Mesenteric fat pad (tissue), 1 donor: Measurements from ENCODE around the gene ADAMTS15. TPM values are rescaled to one million over a fixed set of nuclear protein-coding genes. Genes with fewer than 3 reads are reported as not detected.

Source experiments
- DNase-seq: peaks from one replicate; pipeline ENCODE4 v3.0.0-alpha.2; 2020; ENCODE audit warnings: low spot score
- long read RNA-seq: library from polyadenylated mRNA; unstranded; transcript quantifications from one replicate; pipeline ENCODE4 v2.0.0, GENCODE V29; 2020
- total RNA-seq: library from RNA; stranded (reverse); fragmentation: NEBNext Ultra II Directional; extraction: Animal tissue kit (Norgen Biotek cat#: 25700); gene quantifications from one replicate; pipeline ENCODE4 v1.2.1, GENCODE V29; 2021
- donor health status: DM: yes; HTN: yes; CAD: no.

The ADAMTS15 gene, protein sequence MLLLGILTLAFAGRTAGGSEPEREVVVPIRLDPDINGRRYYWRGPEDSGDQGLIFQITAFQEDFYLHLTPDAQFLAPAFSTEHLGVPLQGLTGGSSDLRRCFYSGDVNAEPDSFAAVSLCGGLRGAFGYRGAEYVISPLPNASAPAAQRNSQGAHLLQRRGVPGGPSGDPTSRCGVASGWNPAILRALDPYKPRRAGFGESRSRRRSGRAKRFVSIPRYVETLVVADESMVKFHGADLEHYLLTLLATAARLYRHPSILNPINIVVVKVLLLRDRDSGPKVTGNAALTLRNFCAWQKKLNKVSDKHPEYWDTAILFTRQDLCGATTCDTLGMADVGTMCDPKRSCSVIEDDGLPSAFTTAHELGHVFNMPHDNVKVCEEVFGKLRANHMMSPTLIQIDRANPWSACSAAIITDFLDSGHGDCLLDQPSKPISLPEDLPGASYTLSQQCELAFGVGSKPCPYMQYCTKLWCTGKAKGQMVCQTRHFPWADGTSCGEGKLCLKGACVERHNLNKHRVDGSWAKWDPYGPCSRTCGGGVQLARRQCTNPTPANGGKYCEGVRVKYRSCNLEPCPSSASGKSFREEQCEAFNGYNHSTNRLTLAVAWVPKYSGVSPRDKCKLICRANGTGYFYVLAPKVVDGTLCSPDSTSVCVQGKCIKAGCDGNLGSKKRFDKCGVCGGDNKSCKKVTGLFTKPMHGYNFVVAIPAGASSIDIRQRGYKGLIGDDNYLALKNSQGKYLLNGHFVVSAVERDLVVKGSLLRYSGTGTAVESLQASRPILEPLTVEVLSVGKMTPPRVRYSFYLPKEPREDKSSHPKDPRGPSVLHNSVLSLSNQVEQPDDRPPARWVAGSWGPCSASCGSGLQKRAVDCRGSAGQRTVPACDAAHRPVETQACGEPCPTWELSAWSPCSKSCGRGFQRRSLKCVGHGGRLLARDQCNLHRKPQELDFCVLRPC
- total RNA-seq: 61.2 TPM
- long read RNA-seq, partial matches to known transcripts: 9 of 21 reads
- long read RNA-seq, other reads (novel, unspliced or antisense): 12 of 21 reads

DNA sequence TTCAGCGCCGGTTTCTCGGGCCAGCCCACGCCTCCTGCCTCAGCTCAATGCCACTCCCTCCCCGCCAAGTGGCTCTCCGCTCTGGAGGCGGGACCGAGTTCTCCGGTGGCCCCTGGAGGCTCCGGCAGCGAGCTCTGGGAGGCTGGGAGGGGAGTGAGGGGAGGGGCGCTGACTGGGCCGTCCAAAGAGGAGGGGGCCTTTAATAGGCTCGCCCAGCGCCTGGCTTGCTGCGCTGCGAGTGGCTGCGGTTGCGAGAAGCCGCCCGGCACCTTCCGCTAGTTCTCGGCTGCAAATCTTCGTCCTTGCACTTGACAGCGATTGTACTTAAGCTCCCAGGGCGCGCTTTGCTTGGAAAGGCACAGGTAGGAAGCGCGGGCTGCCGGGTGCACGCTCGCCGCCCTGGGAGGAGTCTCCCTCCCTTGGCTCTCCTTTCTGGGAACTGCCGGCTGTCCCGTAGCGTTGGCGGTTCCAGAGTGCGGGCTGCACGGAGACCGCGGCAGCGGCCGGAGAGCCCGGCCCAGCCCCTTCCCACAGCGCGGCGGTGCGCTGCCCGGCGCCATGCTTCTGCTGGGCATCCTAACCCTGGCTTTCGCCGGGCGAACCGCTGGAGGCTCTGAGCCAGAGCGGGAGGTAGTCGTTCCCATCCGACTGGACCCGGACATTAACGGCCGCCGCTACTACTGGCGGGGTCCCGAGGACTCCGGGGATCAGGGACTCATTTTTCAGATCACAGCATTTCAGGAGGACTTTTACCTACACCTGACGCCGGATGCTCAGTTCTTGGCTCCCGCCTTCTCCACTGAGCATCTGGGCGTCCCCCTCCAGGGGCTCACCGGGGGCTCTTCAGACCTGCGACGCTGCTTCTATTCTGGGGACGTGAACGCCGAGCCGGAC is at the start of gene ADAMTS15:
TSS of gene ADAMTS15 (plus strand) at position 230 of the 894 bp plus-strand sequence. CDS start at position 559, 329 bp downstream.
- DNase-seq: no peak

DNA sequence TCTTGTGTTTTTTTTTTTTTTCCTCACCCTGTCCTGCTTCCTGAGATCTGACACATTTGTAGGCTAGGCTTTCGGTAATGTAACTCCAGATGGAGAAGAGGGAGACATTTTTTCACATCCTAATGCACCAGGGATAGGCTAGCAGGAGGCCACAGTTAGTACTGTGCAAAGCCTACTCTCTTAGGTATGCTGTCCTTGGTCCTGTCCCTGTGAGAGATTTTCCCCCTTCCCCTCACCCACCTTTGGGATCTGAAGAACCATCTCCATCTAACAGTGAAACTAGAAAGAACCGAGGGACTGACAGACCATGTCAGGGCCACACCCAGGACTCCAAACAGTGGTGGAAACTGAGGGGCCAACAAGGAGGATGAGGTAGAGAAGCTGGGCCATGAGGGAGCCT is 49.2 kb upstream of the ADAMTS15 start:
- DNase-seq: no peak

DNA sequence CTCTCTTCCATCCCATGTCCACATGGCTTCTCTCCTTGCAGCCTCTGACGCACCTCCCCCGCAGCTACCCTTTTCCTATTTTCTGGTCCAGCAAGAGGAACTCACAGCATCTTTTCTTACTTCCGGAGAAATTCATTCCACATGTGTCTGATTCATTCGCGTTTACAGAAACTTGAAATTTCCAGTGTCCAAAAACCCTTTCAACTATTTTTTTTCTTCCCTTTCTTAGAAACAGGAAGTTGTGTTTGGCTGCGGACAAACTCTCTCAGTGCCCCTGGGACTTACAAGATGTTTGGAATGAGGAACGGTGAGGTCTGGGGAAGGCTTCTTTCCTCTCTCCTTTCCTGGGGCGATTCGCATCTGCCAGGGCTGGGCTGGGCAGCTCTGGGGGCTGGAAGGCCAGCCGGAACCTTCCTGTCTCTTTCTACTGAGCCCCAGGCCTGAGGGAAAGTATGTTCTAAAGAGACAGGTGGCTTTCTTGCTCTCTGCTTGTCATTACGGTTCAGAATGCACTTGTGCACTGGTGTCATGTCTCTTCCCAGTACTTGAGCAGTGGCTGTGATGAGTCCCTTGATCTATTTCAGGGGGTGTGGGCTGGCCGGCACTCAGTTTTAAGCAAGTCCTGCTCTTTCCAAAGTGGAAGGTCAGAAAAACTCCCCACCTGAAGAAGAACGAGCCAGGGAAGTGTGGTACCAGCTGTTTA is 47.5 kb upstream of the ADAMTS15 start:
- no peak for DNase-seq

DNA sequence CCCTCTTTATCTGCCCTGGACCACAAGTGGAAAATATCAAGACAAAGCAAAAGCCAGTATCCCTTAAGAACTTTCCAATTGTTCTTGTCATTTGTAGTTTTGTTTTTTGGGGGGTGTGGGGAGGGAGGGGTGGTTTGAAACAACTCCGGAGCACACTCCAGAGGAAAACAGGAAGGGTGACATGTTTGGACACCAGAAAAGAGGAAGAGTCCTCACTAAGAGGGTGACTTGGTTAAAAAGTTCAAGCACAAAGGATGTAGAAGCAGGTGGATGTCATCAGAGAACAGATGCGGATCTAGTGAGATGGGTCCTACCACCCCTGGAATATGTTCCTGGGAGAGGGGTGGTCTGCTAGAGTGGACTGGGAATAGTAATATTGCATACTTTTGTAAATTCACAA is 45.9 kb upstream of the ADAMTS15 start:
- DNase-seq: no peak

DNA sequence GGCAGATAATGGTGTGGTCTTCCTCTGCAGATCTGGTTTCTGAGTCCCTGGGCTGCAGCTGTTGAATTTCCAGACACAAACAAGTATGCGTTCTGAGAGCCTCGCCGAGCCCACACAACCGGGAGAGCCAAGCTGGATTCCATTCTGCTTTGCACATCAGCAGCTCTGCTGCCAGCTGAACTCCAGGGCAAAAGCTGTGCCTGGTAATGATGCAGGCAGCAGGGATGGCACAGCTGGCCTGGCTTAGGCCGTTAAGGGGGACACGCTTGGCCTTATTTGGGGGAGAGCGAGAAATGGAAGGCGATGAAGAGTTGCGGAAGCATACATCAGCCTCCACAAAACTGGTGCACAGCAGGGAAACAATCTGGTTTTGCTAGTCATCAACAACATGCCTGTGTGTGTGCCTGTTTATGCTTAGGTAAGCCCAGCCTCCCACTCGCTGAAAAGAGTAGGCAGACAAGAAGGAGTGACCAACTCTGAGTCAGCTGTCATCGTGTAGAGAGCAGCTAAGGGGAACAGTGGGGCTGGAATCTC is 45.1 kb upstream of the ADAMTS15 start:
- DNase-seq: no peak

DNA sequence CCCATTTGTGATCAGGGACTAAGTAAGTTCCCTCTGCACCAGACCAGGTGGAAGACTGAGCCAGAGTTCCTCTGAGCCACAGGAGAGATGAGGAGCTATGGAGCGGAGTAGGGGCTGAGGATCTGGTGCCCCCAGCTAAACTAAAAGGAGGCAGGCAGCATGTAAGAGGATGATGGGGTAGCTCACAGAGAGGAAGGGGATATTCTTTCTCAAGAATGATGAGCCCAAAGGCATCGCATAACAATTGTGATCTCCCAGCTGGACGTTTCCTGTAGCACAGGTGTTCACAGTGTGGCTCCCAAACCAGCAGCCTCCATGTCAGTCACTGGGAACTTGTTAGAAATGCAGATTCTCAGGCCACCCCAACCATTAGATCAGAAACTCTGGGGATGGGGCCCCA is 44.5 kb upstream of the ADAMTS15 start:
- no peak for DNase-seq

DNA sequence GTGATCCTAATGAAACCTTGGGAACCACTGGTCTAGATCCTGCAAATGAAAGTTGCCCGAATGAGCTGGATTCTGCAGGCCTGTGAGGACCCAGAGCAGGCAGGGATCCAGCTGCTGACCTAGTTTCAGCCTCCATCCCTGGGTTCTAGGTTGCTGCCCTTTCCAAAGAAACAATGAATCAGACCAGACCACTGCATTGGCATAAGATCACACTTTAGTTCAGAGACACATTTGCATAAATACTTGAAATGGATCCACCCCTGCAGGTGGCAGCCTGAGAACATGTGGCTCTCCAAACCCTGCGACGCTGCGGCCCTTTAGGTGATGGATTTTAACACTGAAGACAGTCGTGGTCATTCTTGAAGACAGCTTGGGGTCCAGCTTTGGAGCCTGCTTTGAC is 43.7 kb upstream of the ADAMTS15 start:
- DNase-seq: no peak

DNA sequence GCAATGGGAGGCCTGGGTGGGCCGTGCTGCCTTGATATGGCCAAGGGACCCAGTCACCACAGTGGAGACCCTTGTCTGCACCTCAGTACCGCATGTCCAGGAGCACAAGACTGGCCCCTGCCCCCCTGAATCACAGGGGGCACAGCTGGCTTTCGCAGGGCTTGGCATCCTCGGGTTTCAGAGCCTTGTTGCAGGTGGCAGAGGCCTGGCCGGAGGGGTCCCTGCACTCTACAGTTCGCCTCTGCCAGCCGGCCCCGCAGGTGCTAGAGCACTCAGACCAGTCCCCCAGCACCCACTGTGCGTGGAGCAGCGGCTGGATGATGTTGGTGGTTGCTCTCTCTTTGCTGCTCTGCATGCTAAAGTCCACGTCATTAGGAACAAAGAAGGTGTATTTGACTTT is 43.0 kb upstream of the ADAMTS15 start:
- DNase-seq: no peak

DNA sequence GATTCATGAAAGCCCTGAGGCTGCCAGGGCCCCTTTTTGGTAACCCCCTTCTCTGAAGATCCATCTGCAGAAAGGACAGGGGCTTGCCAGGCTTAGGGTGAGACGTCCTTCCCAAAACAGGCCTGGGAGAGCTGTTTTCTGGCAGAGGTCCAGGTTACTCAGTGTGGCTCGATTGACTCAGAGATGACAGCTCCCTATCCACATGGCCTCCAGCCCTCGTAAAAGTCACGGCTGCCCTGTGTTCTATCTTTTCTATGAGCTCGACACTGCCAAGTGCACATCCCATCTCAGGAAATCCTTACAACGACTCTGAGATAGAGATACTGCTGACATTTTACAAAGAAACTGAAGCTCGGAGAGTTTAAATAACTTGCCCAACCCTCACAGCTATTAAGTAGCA is 40.5 kb upstream of the ADAMTS15 start:
- DNase-seq: no peak

DNA sequence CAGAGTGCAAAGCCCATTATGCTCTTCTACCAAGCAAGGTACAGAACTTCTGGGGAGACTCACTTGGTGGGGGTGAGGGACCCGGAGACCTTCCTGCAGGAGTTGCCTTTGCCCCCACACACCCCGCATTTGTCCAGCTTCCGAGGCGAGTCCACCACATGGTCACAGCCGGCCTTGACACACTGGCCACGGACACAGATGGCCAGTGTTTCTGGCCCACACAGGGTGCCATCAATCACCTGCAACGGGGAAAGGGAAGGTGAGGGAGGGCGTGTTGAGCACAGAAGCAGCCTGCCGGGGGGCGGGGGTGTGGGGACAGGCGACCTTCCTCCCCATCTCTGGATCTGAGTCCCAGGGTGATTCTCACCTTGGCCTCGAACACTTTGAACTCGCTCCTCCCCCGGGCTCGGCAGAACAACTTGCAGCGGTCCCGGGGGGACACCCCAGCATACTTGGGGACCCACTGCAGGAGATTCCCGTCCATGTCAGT is 40.0 kb upstream of the ADAMTS15 start:
- DNase-seq: no peak

DNA sequence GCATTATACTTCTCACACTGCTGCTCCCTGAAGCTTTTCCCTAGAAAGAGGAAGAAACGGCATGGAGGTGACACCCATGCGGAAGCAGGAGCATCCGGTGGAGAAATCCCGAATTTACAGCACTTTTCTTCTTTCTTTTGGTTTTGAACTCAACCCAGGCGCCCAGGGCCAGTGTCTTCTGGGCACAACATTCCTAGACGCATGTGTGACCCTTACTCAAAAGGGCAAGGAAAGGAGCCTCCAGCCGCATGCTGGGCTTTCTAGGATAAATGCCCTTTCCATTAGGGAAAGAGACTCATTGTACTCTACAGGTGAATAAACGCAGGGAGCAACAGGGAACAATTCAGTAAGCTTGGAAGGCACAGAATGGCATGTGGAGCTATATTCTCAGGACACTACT is 39.5 kb upstream of the ADAMTS15 start:
- no peak for DNase-seq

DNA sequence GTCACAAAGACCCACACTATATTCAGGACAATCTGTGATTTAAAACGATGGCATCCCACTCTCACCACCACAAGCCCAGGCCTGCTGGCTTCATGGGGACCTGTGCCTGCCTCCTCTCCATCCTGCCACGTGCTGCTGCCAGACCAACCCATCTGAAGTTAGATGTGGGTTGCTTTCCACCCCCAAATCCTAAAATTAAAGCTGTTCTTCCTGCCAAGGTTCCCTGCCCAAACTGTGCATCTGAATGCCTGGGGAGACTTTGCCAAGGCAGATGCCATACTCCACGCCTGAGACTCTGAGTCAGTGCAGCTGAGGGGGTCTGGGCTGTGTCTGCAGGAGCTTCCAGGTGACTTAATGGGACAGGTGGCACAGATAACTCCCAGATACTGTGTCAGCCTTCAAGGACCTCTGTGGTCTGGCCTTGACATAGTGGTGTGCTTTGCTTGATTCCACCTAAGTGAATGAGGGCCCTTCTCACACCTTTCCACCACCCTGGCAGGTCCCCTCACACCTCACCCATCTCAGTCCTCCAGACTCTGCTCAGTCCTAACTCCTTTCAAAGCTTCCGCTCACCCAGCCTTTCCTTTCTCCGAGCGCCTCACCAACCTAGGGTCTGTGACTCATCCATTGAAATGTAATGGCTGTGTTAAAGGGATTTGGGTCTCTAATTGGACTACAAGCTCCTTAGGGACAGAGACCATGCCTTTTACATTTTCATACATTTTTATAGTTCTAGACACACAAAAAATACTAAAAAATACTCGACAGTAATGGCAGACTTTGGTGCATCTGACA is 38.7 kb upstream of the ADAMTS15 start:
- no peak for DNase-seq

DNA sequence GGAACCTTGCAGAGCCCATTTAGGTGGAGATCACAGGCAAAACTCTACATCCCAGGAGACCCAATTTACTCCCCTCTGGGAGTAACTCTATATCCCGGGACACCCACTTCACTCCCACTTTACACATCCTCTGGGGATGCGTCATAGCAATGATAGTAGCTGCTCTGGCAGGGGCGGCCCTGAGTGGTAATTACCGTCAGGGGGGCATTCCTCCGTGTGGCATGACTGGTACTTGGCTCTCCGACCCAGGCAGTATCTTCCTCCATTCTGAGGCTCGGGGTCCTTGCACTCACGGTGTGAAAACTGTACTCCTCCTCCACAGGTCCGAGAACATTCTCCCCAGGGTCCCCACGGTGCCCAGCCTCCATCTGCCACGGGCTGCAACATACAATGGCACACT is 37.2 kb upstream of the ADAMTS15 start:
- no peak for DNase-seq

DNA sequence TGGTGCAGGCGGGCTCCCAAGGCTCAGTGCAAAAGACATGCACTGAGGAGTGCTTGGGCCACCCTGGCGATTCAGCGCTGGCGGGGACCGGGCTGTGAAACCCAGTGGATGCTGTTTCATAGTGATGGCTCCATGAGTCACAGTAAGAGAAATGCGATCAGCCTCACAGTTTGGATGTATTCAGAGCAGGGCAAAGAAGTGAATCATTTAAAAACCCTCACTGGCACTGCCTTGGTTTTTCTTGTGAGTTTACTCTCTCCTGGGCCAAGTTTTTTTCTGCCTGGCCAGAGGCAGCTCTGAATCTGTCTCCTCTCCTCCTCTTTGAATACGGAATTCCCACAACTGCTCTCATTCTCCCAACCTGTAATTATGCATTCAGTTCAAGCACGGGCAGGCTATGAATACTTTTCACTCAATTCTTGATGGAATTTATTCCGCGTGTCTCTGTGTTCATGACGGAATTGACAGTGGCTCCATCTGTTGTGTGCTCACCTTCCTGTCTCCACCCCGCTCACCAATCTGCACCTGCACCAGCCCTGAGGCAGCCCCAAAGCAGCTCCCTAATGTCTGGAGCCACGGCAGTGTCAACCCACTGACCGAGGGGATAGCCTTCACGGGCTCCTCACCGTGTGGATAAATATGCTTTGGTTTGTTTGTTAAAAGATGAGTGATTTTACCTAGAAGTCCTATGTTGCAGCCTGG is 34.9 kb upstream of the ADAMTS15 start:
- DNase-seq: no peak

DNA sequence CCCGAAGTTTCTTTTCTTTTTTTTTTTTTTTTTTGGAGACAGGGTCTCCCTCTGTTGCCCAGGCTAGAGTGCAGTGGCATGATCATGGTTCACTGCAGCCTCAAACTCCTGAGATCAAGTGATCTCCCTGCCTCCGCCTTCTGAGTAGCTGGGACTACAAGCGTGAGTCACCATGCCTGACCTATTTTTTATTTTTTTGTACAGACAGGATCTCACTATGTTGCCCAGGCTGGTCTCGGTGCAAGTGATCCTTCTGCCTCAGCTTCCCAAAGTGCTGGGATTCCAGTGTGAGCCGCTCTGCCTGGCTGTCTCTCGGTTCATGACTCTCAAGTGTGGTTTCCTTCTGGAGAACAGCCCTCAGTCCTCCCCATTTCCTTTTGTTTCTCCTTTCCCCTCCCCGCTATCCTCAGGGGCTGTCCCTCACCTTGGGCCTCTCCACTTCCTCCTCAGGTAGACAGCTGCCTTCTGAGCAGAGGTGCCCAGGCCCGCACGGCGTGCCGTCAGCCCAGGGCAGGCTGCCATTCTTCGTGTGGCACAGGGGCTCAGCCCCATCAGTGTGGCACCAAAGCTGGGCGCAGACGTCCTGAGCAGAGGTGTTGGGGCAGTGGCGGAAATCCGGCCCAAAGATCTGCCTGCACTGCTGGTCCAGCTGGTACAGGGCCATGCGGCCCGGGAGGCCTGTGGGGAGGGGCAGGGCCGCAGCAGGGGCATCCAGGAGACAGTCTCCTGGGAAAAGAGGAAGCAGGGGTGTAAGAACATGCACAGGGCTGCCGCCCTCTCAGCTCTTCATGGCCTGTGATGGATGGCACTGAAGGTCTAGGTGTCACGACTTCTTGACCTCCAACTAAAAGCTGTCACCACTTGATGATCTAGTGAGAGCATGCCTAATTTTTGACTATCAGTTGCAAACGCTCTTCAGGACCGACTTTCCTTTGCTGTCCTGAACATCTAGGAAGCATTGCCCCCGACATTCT is 34.1 kb upstream of the ADAMTS15 start:
- no peak for DNase-seq

DNA sequence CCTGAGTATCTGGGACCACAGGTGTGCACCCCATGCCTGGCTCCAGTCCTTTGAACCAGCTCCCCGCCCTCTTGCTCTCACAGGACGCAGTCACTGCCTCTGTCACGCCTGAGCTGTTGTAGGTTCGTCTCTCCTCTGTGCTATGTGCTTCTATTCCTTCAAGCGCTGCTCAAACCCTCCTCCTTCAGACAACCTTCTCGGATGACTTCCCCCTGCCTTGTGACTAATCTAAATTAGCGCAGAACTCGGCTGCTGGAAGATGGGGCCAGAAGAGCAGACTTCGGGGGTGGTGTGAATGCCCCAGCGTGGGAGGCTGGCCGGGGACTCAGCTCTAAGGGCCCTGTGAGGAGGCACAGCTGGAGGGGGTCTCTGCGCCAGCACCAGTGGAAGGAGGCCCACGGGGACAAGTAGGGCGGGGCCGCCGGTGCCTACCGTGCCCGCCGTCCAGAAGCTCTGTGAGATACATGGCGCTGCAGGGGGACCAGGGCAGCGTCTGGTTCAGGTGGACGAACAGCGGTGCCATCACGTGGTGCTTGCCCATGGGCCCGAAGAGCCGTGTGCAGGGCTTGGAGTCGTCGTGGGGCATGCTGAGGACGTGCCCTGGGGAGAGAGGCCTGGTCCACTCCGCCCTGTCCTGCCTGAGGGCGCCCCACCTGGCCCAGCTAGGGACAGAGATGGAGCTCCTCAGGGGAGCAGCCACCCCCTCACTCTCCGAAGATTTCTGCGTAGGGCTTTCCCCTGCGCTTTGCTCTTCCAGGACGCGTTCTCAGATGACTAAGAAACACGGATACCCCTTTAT is 32.5 kb upstream of the ADAMTS15 start:
- no peak for DNase-seq

DNA sequence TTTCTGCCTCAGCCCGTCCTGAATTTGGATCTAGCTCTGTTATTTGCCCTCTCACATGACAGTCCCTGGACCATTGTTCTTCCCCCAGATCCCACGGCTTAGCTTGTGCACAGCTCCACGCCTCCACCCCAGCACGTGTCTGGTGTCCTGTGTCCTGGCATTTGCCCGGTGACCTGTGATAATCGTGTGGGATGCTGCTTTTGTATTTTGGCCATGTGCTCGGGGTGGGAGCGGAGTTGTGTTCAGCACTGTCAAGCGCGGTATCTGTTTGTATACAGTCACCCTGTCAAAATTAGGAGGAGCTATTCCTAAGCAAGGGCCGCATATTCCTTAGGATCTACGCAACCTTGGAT is 31.9 kb upstream of the ADAMTS15 start:
- no peak for DNase-seq
